Amygdala (tissue), 56 donors: ENCODE data around the gene TFAP2D.

Experiments
- DNase-seq, 56 donors: peaks; one replicate each; lab custom pipeline; 2025; lab: John Stamatoyannopoulos, UW

Gene TFAP2D

GRCh38 chr6:50717734-50718457 is 4.6 kb downstream of the TFAP2D start:
- no peak for DNase-seq

- DNase-seq, result no peak
These were observed 5.2 kb downstream of the TFAP2D start for GRCh38 chr6:50718566-50718965.

DNA sequence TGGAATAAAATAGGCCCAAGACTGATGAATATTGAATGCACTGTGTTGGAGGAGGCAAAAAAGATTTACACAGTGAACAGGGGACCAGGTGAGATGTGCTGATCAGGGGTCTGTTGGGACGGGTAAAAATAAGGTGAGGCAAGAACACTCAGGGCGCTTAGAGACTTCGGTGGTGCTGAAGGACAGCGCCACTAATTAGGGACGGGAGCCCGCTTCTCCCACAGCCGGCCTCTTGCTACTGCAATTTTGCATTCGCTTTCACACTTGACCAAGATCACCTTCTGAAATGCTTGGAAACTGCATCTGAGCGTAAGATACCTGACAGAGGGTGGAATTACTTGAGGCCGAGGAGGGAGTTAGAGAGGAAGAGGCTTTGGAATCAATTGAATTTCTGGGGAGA is 7.3 kb downstream of the TFAP2D start:
- DNase-seq, result no peak

GRCh38 chr6:50721978-50722377 is 8.7 kb downstream of the TFAP2D start:
- DNase-seq, result no peak

GRCh38 chr6:50722829-50723554 is 9.7 kb downstream of the TFAP2D start:
- DNase-seq, result no peak

DNA sequence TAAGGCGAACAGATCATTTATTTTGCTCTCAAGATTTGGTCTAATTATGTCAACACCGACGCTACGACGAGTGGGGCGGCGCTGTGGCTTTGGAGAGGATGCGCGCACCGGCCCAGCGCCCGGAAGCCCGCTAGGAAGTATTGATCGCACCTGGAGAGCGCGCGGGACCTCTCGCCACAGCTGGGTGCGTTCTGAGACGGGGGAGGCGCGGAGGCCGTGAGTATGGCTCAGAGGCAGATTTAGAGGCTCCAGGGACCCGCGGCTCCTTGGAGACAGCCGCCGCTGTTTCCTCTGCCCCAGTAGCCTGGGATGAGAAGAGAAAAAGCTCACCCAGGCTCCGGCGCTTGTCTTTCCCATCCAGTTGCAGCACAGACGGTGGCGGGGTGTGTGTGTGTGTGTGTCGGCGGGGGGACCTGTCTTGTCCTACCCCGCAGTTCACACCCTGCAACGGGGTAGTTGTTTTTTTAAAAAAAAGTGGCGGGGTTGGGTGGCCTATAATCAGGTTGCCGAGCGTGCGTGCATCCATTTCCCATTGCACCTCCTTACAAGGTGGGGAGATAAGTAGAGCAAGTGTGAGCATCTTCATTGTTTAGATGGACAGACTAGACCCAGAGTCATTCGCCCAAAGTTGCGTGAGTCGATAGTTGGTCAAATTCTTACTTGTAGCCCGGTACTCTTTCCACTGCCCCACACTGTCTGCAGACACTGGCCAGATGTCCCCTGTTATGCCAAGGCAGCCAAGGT is 11.2 kb downstream of the TFAP2D start:
- peak in 2 of 56 donors; percentile 12 to 30 for DNase-seq

- DNase-seq, result no peak
These were observed 21.2 kb downstream of the TFAP2D start for GRCh38 chr6:50734488-50734887.

GRCh38 chr6:50742161-50742560 is 28.8 kb downstream of the TFAP2D start:
- no peak for DNase-seq

GRCh38 chr6:50744976-50745375 is 31.6 kb downstream of the TFAP2D start:
- DNase-seq, result no peak

- DNase-seq, result no peak
These were observed 49.5 kb downstream of the TFAP2D start for GRCh38 chr6:50762798-50763197.

DNA sequence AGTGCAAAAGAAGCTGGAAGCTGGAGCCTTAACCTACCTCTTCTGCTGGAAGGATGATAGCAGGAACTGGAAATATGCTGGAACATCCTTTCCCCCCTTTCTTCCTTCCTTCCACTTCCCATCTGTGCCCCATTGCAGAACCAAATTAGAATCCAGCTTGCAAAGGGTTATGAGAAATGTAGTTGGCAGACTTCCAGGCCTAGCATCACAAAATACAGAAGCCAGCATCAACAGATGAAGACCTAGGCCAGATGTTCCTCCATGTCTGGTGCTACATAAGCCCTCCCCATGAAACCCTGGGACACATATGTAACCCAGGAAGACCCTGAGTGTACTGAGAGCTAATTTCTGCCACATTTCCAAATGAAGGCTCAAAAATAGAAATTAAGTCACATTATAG is 65.4 kb downstream of the TFAP2D start:
- no peak for DNase-seq

DNA sequence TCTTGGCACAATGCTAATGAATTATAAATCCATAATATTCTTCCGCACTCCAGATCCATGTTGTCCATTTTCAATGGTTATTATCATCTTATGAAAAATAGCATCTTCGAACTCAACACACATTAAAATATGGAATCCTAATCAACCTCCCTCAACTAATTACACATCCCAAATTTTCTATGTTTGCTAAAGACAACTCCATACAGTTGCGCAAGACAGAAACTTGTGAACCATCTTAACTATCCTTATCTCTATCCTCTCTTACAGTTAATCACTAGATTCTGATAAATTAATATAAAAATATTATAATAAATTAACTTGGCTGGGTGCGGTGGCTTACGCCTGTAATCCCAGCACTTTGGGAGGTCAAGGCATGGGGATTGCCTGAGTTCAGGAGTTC is 67.1 kb downstream of the TFAP2D start:
- DNase-seq, result no peak

DNA sequence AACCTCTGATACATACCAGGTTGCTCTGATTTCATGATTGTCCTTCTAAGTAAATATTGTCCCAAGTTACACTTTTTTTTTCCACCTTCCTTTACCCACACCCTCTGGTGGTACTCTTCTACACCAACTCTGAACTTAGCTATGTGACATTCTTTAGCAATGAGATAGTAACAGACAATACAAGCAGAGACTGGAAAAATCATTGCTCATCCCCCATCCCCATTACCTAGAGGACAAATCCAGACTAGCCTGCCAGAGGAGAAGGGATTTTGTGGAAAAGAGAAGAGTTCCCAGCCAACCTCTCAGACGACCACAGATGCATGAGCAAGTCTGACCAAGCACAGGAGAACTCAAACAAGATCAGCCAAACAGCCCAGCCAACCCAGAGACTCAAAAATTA is 72.6 kb downstream of the TFAP2D start:
- DNase-seq, result no peak

DNA sequence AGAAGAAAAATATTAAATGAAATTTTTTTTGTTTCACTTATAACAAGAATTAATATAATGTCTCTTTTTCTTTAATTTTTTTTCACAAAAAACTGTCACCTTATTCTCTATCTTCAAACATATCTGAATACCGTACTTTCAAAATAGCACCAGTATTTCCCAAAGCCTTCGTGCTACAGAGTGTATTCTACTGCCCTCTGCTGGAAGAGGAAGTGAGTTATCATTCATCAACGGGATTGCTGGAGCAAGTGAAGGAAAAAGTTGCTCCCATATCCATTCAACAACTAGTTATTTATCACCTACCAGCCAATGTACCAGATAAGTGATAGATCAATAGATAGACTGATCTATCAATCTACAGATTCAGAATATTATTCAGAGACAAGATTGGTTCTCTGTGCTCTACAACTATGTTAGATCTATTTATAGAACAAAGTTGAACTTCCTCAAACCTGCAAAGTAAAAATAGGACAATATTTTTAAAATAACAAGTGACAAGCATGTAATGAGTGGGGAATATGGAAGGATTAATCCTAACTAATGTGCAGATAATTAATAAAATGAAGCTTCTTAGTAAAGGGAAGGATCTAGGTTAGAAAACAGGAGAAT is 78.7 kb downstream of the TFAP2D start:
- peak in 6 of 56 donors; percentile 2 to 42 (median 8) for DNase-seq

DNA sequence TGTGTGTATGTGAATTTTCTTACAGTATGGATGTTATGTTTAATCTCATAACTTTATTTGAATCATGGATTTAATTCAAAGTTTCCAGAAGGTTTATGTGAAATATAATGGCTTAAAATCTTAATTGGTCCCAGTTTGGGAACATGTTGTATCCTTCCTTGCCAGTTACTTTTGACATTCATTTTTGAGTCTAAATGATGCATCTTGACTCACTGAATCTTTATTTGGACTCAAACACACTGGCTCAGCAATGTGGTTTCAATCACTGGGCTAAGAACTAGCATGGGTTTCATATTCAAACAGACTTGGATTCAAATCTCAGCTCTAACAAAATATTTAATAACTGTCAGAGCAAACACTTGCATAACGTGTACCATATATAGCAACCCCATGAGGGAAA is 79.4 kb downstream of the TFAP2D start:
- no peak for DNase-seq

DNA sequence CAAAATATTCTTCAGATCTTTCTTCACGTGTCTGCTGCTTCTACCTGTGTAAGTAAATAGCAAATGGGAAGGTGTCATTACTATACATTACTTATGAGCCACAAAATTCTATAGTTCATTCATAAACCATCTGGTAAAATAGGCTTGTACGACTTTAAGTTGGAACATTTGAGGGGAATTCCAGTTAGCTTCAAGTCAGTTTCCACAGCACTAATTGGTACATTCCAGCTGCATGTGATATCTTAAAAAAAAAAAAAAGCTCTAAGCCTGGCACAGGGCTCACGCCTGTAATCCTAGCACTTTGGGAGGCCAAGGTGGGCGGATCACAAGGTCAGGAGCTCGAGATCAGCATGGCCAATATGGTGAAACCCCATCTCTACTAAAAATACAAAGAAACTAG is 82.2 kb downstream of the TFAP2D start:
- no peak for DNase-seq

DNA sequence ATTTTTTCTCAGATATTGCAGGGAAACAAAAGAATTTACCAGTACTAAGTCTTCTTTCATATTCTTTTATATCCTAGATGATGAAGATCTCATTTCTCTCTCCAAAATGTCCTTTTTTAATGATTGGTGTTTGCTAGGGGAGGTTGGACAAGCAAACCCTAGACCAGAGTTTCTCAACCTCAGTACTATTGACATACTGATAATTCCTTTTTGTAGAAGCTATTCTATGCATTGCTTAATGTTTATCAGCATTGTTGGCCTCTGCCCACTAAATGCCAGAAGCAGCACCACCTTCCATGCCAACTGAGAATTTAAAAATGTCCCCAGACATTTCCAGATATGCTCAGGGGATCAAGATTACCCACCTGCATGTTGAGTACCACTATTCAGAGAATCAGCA is 91.0 kb downstream of the TFAP2D start:
- no peak for DNase-seq

- no peak for DNase-seq
These were observed 93.7 kb downstream of the TFAP2D start for GRCh38 chr6:50807035-50807434.

- no peak for DNase-seq
These were observed 102.2 kb downstream of the TFAP2D start for GRCh38 chr6:50815436-50816114.

DNA sequence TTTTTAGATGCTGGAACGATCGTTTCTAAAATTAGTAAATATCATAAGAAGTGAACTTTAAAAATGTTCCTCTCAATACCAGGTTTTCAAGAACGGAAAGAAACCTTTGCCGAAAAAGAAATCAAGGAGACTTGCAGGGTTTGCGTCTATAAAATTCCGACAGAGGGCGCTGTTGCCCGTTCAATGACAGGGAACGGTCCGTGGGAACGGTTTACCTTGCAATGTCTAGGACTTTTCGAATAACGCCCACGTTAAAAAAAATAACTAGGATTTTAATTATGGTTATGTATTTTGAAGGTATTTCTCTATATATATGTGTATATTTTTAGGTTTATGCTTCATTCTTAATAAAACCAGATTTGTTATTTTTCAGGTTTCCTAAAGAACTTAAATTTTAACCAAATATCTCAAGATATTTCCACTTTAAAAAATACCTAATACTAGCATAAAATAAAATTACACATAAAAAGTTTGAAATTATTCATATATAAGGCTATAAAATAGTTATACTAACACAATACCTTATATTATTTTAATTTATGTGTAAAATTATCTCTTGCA is 102.9 kb downstream of the TFAP2D start:
- peak in 43 of 56 donors; percentile 2 to 77 (median 29) for DNase-seq
